HepG2 (cell line): Measurements from ENCODE around the gene RGL3. TPM values are rescaled to one million over a fixed set of nuclear protein-coding genes. Genes with fewer than 3 reads are reported as not detected.

ENCODE experiments used
- ATF1 ChIP-seq: IDR thresholded peaks from 2 replicates; pipeline ENCODE4 v1.6.1; 2016; ENCODE audit warnings: mild to moderate bottlenecking, control low read depth
- ATF7-NPFF ChIP-seq: sonication (generic); formaldehyde crosslinking; IDR thresholded peaks from 2 replicates; pipeline ENCODE4 v1.8.1; 2023; ENCODE audit warnings: mild to moderate bottlenecking, low read depth, missing genetic modification reagents, moderate library complexity
- HDAC6 ChIP-seq: fragments of 200-600 bp; sonication (generic); IDR thresholded peaks from 2 replicates; pipeline ENCODE4 v1.7.0; 2017; ENCODE audit warnings: mild to moderate bottlenecking, antibody characterized with exemption, low read length, low read depth
- MLLT10 ChIP-seq: sonication (generic); formaldehyde crosslinking; IDR thresholded peaks from 2 replicates; pipeline ENCODE4 v1.4.0; 2020; ENCODE audit warnings: missing genetic modification reagents
- NFKB2 ChIP-seq: sonication (generic); formaldehyde crosslinking; IDR thresholded peaks from 2 replicates; pipeline ENCODE4 v1.4.0; 2020; ENCODE audit warnings: missing genetic modification reagents, borderline replicate concordance
- NFKBIZ ChIP-seq: IDR thresholded peaks from 2 replicates; pipeline ENCODE4 v1.6.1; 2018; ENCODE audit warnings: missing genetic modification reagents, missing compliant biosample characterization
- PAF1 ChIP-seq: IDR thresholded peaks from 2 replicates; pipeline ENCODE4 v1.6.1; 2016; ENCODE audit warnings: missing genetic modification reagents, missing compliant biosample characterization
- PHF20 ChIP-seq: sonication (generic); formaldehyde crosslinking; IDR thresholded peaks from 2 replicates; pipeline ENCODE4 v1.5.0; 2020; ENCODE audit warnings: mild to moderate bottlenecking, missing genetic modification reagents
- RELA ChIP-seq: sonication (generic); formaldehyde crosslinking; IDR thresholded peaks from 2 replicates; pipeline ENCODE4 v1.4.0; 2020; ENCODE audit warnings: missing genetic modification reagents
- STAG1 ChIP-seq: sonication (generic); formaldehyde crosslinking; IDR thresholded peaks from 2 replicates; pipeline ENCODE4 v1.4.0; 2020; ENCODE audit warnings: missing genetic modification reagents
- TCF7 ChIP-seq: sonication (generic); IDR thresholded peaks from 2 replicates; pipeline ENCODE4 v1.6.1; 2016; ENCODE audit warnings: antibody characterized with exemption, low read depth
- ZBTB7B ChIP-seq: sonication (generic); formaldehyde crosslinking; IDR thresholded peaks from 2 replicates; pipeline ENCODE4 v1.4.0; 2020; ENCODE audit warnings: missing genetic modification reagents
- ZNF160 ChIP-seq: sonication (generic); formaldehyde crosslinking; IDR thresholded peaks from 2 replicates; pipeline ENCODE4 v1.8.0; 2022; ENCODE audit warnings: mild to moderate bottlenecking, inconsistent platforms, missing genetic modification reagents
- ZNF329 ChIP-seq: sonication (generic); formaldehyde crosslinking; IDR thresholded peaks from 2 replicates; pipeline ENCODE4 v1.9.0; 2021; ENCODE audit warnings: low read depth, mild to moderate bottlenecking, missing genetic modification reagents
- ZNF333 ChIP-seq: sonication (generic); formaldehyde crosslinking; IDR thresholded peaks from 2 replicates; pipeline ENCODE4 v1.4.0; 2020; ENCODE audit warnings: mild to moderate bottlenecking, missing genetic modification reagents, borderline replicate concordance
- ZNF569 ChIP-seq: sonication (generic); formaldehyde crosslinking; IDR thresholded peaks from 2 replicates; pipeline ENCODE4 v1.5.0; 2020; ENCODE audit warnings: mild to moderate bottlenecking, missing genetic modification reagents, moderate library complexity, borderline replicate concordance
- ZNF589 ChIP-seq: sonication (generic); formaldehyde crosslinking; conservative IDR thresholded peaks from 2 replicates; pipeline ENCODE4 v1.8.0; 2022; ENCODE audit warnings: mild to moderate bottlenecking, moderate library complexity, missing genetic modification reagents
- ZNF605 ChIP-seq: sonication (generic); formaldehyde crosslinking; IDR thresholded peaks from 2 replicates; pipeline ENCODE4 v1.8.0; 2022; ENCODE audit warnings: mild to moderate bottlenecking, missing genetic modification reagents
- ZNF737 ChIP-seq: sonication (generic); formaldehyde crosslinking; IDR thresholded peaks from 2 replicates; pipeline ENCODE4 v1.5.0; 2020; ENCODE audit warnings: missing genetic modification reagents, mild to moderate bottlenecking, borderline replicate concordance
- polyA plus RNA-seq, 8 experiments: library from polyadenylated mRNA; depleted of rRNA in 3 of 8; stranded (reverse) in 7 of 8; unstranded in 1 of 8; fragments of >200 nt; fragmentation: Illumina TruSeq in 4 of 8; extraction: Trizol in 4 of 8; gene quantifications; 2 replicates each; pipeline versions ENCODE4 v1.2.1 to v1.2.3, GENCODE V29; 2011 to 2016; ENCODE audit warnings: low read depth in 4 of 8, missing spikeins in 1 of 8, mixed read lengths in 1 of 8; ENCODE audit not compliant: insufficient read depth in 1 of 8
- total RNA-seq, 5 experiments: library from RNA; depleted of rRNA; stranded (reverse); fragments of >200 nt; fragmentation: Illumina TruSeq; extraction: Trizol; gene quantifications; 2 replicates each; pipeline ENCODE4 v1.2.3, GENCODE V29; 2016; ENCODE audit warnings: low read depth in 1 of 5
- TF ChIP-seq, protein P1 (sequence below), 2 experiments: fragments of 450-650 bp in 1 of 2; sonication (generic) in 1 of 2; formaldehyde crosslinking; IDR thresholded peaks; 2 replicates each; pipeline versions ENCODE4 v1.5.0 to v1.8.0; 2020 to 2022; ENCODE audit warnings: mild to moderate bottlenecking in 1 of 2, missing genetic modification reagents in 1 of 2
- TF ChIP-seq, protein P2 (sequence below): IDR thresholded peaks from 2 replicates; pipeline ENCODE4 v1.6.1; 2012; ENCODE audit warnings: inconsistent platforms
- TF ChIP-seq, protein P3 (sequence below): sonication (generic); formaldehyde crosslinking; IDR thresholded peaks from 2 replicates; pipeline ENCODE4 v1.4.0; 2020; ENCODE audit warnings: missing genetic modification reagents
- TF ChIP-seq, protein P4 (sequence below): IDR thresholded peaks from 2 replicates; pipeline ENCODE4 v1.6.1; 2016; ENCODE audit warnings: missing genetic modification reagents, missing compliant biosample characterization
- TF ChIP-seq, protein P5 (sequence below): IDR thresholded peaks from 2 replicates; pipeline ENCODE4 v1.6.1; 2016; ENCODE audit warnings: low read depth, borderline replicate concordance
- TF ChIP-seq, protein P6 (sequence below): sonication (generic); formaldehyde crosslinking; IDR thresholded peaks from 2 replicates; pipeline ENCODE4 v1.5.1; 2020; ENCODE audit warnings: missing genetic modification reagents, mild to moderate bottlenecking, borderline replicate concordance

The RGL3 gene
- total and polyA plus RNA-seq, 2 of the 13 experiments (the other 11 are each of a cell fraction or from before 2014, with no cell fraction given), result 4.2 to 7.6 TPM

DNA sequence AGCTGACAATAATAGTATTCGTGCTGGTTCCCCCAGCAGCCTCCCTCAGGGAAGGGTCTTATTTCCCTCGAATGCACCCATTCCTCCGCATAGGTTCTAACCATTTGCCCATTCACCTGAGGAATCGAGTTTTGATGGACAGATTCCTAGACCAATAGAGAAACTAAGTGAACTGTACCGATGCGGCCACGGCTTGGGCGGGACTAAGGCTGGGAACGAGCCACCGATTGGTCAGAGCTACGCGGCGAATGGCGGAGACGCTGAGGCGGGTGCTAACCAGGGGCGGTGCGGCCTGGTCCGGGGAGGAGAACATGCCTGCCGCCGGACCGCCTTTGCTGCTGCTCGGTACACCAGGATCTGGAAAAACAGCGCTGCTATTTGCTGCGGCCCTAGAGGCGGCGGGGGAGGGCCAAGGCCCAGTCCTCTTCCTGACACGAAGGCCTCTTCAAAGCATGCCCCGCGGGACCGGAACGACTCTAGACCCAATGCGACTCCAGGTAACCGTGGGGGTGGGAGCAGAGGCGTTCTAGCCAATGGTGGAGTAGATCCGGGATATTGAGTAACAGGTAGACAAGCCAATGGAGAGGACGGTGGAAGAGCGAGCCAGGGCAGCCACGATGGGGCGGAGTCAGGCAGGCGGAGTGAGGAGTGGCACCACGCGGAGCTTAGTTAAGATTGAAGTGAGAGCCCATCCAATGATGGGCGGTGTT lies 44.5 kb downstream of the RGL3 start, which contains the start of gene SWSAP1 (continued):
- no peak for TF ChIP-seq TCF7
- peak; percentile 79 for TF ChIP-seq ZNF605 (CRISPR knock-in tag)
- TF ChIP-seq, protein P1, sequence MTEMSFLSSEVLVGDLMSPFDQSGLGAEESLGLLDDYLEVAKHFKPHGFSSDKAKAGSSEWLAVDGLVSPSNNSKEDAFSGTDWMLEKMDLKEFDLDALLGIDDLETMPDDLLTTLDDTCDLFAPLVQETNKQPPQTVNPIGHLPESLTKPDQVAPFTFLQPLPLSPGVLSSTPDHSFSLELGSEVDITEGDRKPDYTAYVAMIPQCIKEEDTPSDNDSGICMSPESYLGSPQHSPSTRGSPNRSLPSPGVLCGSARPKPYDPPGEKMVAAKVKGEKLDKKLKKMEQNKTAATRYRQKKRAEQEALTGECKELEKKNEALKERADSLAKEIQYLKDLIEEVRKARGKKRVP (CRISPR knock-in tag; IDR thresholded peaks at IDR 0.05), result 0 out of 4 replicates have a peak, but pooled peaks of 1 of the 2 experiments have one; percentile 40
- TF ChIP-seq, protein P2, sequence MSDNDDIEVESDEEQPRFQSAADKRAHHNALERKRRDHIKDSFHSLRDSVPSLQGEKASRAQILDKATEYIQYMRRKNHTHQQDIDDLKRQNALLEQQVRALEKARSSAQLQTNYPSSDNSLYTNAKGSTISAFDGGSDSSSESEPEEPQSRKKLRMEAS, result peak; percentile 27; the same call in 1 of the 2 replicates
- peak; percentile 64; the same call in 1 of the 2 replicates for TF ChIP-seq ZNF589
- TF ChIP-seq MLLT10 (CRISPR knock-in tag), result no peak
- TF ChIP-seq HDAC6, result no peak
- TF ChIP-seq, protein P3, sequence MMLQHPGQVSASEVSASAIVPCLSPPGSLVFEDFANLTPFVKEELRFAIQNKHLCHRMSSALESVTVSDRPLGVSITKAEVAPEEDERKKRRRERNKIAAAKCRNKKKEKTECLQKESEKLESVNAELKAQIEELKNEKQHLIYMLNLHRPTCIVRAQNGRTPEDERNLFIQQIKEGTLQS (CRISPR knock-in tag), result no peak
- peak; percentile 48; the same call in 1 of the 2 replicates for TF ChIP-seq ZNF333
- TF ChIP-seq, protein P4, sequence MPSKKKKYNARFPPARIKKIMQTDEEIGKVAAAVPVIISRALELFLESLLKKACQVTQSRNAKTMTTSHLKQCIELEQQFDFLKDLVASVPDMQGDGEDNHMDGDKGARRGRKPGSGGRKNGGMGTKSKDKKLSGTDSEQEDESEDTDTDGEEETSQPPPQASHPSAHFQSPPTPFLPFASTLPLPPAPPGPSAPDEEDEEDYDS (CRISPR knock-in tag), result peak; percentile 75
- peak; percentile 86 for TF ChIP-seq ATF1
- peak; percentile 15; the same call in 1 of the 2 replicates for TF ChIP-seq NFKBIZ
- peak; percentile 89; the same call in 1 of the 2 replicates for TF ChIP-seq ZNF329 (CRISPR knock-in tag)
- no peak for TF ChIP-seq RELA (CRISPR knock-in tag)
- TF ChIP-seq ZNF569 (CRISPR knock-in tag), result peak; percentile 62; the same call in 1 of the 2 replicates
- TF ChIP-seq, protein P5, sequence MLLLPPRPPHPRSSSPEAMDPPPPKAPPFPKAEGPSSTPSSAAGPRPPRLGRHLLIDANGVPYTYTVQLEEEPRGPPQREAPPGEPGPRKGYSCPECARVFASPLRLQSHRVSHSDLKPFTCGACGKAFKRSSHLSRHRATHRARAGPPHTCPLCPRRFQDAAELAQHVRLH (CRISPR knock-in tag), result peak; percentile 84; the same call in 1 of the 2 replicates
- no peak for TF ChIP-seq ZNF737 (CRISPR knock-in tag)
- TF ChIP-seq PHF20 (CRISPR knock-in tag), result peak; percentile 91
- no peak for TF ChIP-seq ZBTB7B
- peak; percentile 81; the same call in 1 of the 2 replicates for TF ChIP-seq NFKB2 (CRISPR knock-in tag)
- TF ChIP-seq ATF7-NPFF (CRISPR knock-in tag), result peak; percentile 50; the same call in 1 of the 2 replicates
- TF ChIP-seq PAF1, result no peak
- TF ChIP-seq STAG1 (CRISPR knock-in tag), result no peak
- TF ChIP-seq ZNF160 (CRISPR knock-in tag), result 0 out of 2 replicates have a peak, but pooled peaks have one; percentile 43
- TF ChIP-seq, protein P6, sequence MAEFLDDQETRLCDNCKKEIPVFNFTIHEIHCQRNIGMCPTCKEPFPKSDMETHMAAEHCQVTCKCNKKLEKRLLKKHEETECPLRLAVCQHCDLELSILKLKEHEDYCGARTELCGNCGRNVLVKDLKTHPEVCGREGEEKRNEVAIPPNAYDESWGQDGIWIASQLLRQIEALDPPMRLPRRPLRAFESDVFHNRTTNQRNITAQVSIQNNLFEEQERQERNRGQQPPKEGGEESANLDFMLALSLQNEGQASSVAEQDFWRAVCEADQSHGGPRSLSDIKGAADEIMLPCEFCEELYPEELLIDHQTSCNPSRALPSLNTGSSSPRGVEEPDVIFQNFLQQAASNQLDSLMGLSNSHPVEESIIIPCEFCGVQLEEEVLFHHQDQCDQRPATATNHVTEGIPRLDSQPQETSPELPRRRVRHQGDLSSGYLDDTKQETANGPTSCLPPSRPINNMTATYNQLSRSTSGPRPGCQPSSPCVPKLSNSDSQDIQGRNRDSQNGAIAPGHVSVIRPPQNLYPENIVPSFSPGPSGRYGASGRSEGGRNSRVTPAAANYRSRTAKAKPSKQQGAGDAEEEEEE (CRISPR knock-in tag), result peak; percentile 82; the same call in 1 of the 2 replicates
